ENCODE data around the gene LRP2BP. TPM values are rescaled to one million over a fixed set of nuclear protein-coding genes. Genes with fewer than 3 reads are reported as not detected.
"Not testable (repeated sequence)": the region's sequence is repeated elsewhere in the genome, so short reads cannot be mapped to it uniquely, and the experiment has no call there.

LRP2BP gene
- total RNA-seq, 1 donor from 2014 or later, result 0.72 TPM

DNA sequence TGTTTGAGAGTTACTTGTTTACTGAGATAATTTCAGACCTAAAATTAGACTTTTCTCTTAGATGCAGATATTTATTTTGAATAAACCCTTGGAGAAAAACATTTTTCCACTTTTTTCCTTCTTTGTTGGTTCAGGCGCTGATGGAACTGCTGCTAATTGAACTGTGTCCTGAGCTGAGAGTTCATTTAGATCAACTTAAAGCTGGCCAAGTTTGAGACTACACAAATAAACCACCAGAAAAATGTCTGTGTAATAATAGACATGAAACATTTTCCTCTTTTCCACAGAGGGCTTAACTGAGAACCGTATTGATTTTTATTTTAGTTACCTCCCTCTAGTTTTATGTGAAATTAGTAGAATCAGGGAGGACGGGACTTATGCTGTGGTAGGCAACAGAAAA is 32.5 kb downstream of the LRP2BP start:
- no peak overlapping the region for H3K27ac ChIP-seq
- H3K36me3 ChIP-seq, result peaks cover 20% of the 10 kb centered on the region

DNA sequence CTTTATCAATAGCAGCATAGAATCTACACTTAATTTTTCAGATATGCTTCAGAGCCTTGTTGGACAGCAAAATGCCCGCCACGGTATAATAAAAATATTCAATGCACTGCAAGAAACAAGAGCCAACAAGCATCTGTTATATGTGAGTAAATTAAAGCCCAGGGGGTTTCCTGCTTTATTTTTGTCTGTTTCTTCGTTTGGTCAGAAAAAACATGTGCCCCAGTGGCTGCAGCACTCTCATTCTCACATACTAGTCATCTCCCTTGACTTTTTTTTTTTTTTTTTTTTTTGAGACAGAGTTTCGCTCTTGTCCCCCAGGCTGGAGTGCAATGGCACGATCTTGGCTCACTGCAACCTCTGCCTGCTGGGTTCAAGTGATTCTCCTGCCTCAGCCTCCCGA is 33.2 kb downstream of the LRP2BP start:
- H3K27me3 ChIP-seq; ATAC-seq; H3K9me3 ChIP-seq; H3K4me1 ChIP-seq; DNase-seq; H3K4me3 ChIP-seq; H3K27ac ChIP-seq; intact Hi-C loops (cut with DNase I): not testable (repeated sequence)
- H3K36me3 ChIP-seq, result peaks cover 20% of the 10 kb centered on the region

More for the DNA sequence above, 32.5 kb downstream of the LRP2BP start:
- DNase-seq, result no peak
- no peaks in the 10 kb centered on the region for H3K27me3 ChIP-seq
- intact Hi-C loops (cut with DNase I), result no loop called here
- ATAC-seq, result no peak
- TF ChIP-seq, protein P1, sequence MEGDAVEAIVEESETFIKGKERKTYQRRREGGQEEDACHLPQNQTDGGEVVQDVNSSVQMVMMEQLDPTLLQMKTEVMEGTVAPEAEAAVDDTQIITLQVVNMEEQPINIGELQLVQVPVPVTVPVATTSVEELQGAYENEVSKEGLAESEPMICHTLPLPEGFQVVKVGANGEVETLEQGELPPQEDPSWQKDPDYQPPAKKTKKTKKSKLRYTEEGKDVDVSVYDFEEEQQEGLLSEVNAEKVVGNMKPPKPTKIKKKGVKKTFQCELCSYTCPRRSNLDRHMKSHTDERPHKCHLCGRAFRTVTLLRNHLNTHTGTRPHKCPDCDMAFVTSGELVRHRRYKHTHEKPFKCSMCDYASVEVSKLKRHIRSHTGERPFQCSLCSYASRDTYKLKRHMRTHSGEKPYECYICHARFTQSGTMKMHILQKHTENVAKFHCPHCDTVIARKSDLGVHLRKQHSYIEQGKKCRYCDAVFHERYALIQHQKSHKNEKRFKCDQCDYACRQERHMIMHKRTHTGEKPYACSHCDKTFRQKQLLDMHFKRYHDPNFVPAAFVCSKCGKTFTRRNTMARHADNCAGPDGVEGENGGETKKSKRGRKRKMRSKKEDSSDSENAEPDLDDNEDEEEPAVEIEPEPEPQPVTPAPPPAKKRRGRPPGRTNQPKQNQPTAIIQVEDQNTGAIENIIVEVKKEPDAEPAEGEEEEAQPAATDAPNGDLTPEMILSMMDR (IDR thresholded peaks at IDR 0.05), result no peak
- no peaks in the 10 kb centered on the region for H3K4me1 ChIP-seq
- no peaks in the 10 kb centered on the region for H3K9me3 ChIP-seq
- H3K4me3 ChIP-seq, result no peak overlapping the region

DNA sequence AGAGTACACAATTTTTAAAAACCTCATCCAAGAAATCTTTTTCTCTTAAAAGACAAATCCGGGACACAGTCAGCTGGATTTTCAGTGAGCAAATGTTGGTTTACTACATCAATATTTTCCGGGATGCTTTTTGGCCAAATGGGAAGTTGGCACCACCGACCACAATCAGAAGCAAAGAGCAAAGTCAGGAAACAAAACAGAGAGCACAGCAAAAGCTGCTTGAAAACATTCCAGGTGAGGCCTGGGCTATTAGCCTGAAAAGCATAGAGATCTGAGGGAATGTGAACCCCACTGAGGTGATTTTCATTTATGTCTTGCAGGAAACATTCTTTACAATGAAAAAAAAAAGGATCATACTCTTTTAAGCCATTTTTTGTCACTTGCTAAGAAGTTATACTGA is 33.9 kb downstream of the LRP2BP start:
- ATAC-seq (no peak), DNase-seq (no peak)
- intact Hi-C loops (cut with DNase I), result no loop called here
- no peaks in the 10 kb centered on the region for H3K4me1 ChIP-seq
- no peaks in the 10 kb centered on the region for H3K27me3 ChIP-seq
- peaks cover 20% of the 10 kb centered on the region for H3K36me3 ChIP-seq
- no peaks in the 10 kb centered on the region for H3K9me3 ChIP-seq
- H3K27ac ChIP-seq, result no peak overlapping the region
- no peak overlapping the region for H3K4me3 ChIP-seq
- TF ChIP-seq, protein P1 (IDR thresholded peaks at IDR 0.05), result no peak

DNA sequence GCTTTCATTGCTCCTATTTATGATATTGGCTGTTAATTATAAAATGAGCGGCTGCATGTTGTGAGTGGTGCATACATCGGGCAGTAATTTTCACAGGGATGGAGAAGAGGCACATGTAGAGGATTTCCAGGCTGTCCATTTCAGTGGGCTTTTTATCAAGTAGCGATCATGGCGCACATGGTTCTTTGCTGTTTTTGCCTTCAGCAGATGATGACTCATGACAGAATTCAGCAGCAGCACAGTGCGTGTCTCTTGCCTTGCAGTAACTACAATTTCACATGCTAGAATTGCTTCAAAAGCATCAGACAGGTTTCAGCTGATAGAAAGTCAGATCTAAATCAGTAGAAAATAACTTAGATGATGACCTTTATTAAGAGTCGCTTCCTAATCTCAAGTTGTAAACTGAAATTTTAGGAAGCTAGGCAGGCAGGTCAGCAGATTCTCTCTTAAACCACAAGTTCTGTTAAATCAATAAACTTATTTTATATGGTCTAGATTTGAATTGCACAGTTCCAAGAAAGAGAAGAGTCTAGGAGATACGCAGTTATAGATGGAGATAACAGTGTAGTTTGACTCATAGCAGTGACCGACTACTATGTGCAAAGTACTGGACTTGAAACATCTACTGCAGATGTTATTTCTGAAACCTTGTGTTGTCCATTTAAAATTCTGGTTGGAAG is 35.8 kb downstream of the LRP2BP start:
- H3K4me3 ChIP-seq, result no peak overlapping the region
- intact Hi-C loops (cut with DNase I), result no loop called here
- DNase-seq (no peak), ATAC-seq (no peak)
- no peaks in the 10 kb centered on the region for H3K9me3 ChIP-seq
- peaks cover 20% of the 10 kb centered on the region for H3K36me3 ChIP-seq
- no peaks in the 10 kb centered on the region for H3K4me1 ChIP-seq
- no peak overlapping the region for H3K27ac ChIP-seq
- TF ChIP-seq, protein P1 (IDR thresholded peaks at IDR 0.05), result no peak
- no peaks in the 10 kb centered on the region for H3K27me3 ChIP-seq

DNA sequence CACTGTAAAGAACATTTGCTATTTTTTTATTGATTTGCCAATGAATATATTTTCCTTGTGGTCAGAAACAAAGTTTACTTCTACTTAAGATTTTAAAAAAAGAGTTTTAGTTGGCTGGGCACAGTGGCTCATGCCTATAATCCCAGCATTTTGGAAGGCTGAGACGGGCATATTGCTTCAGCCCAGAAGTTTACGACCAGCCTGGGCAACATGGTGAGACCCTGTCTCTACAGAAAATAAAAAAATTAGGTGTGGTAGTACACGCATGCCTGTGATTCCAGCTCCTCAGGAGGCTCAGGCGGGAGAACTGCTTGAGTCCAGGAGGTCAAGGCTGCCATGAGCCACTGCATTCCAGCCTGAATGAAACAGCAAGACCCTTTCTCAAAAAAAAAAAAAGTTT is 36.8 kb downstream of the LRP2BP start:
- no peaks in the 10 kb centered on the region for H3K27me3 ChIP-seq
- peaks cover 20% of the 10 kb centered on the region for H3K36me3 ChIP-seq
- H3K27ac ChIP-seq, result no peak overlapping the region
- no peak for ATAC-seq
- no peak overlapping the region for H3K4me3 ChIP-seq
- TF ChIP-seq, protein P1 (IDR thresholded peaks at IDR 0.05), result no peak
- intact Hi-C loops (cut with DNase I), result no loop called here
- DNase-seq, result no peak
- H3K9me3 ChIP-seq, result no peaks in the 10 kb centered on the region
- no peaks in the 10 kb centered on the region for H3K4me1 ChIP-seq

DNA sequence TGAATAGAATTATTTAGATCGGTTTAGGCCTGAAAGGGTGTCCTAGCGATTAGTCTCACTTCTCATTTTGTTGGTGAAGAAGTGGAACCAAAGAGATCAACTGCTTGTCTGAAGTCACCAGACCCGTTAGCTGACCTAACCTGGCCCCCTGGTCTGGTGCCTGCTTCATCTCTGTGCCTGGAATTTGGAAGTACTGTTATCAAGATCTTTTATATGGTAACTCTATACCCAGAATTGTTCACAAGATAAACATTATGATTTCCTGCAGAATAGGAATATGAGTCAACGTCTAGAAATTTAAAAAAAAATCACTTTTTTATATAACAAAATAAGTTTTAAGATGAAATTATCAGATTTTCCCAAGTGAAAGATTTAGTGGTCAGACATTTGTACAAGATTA is 37.2 kb downstream of the LRP2BP start:
- no peak for DNase-seq
- Histone ChIP-seq H3K9me3 (no peaks in the 10 kb centered on the region), H3K27me3 (no peaks in the 10 kb centered on the region), H3K4me1 (no peaks in the 10 kb centered on the region), H3K27ac (no peak overlapping the region), H3K36me3 (peaks cover 24% of the 10 kb centered on the region), H3K4me3 (no peak overlapping the region)
- TF ChIP-seq, protein P1 (IDR thresholded peaks at IDR 0.05), result no peak
- no peak for ATAC-seq
- intact Hi-C loops (cut with DNase I), result no loop called here
